Measurements from ENCODE around the gene CENPX.

The CENPX gene

GRCh38 chr17:82000803-82001570 is 21.7 kb downstream of the CENPX start:
- H3K4me1 Mint-ChIP-seq, result peaks cover 31% of the 10 kb centered on the region
- H3K36me3 Mint-ChIP-seq (ENCODE audit: low read depth), result peaks cover 5% of the 10 kb centered on the region
- H3K9me3 Mint-ChIP-seq, result no peaks in the 10 kb centered on the region
- peak overlapping the region in 2 of 3 experiments; percentile 77 to 97 for H3K27ac Mint-ChIP-seq
- no peaks in the 10 kb centered on the region for H3K27me3 Mint-ChIP-seq (ENCODE audit: low read depth)
- H3K4me3 Mint-ChIP-seq, result no peak overlapping the region
- TF ChIP-seq, protein P1, sequence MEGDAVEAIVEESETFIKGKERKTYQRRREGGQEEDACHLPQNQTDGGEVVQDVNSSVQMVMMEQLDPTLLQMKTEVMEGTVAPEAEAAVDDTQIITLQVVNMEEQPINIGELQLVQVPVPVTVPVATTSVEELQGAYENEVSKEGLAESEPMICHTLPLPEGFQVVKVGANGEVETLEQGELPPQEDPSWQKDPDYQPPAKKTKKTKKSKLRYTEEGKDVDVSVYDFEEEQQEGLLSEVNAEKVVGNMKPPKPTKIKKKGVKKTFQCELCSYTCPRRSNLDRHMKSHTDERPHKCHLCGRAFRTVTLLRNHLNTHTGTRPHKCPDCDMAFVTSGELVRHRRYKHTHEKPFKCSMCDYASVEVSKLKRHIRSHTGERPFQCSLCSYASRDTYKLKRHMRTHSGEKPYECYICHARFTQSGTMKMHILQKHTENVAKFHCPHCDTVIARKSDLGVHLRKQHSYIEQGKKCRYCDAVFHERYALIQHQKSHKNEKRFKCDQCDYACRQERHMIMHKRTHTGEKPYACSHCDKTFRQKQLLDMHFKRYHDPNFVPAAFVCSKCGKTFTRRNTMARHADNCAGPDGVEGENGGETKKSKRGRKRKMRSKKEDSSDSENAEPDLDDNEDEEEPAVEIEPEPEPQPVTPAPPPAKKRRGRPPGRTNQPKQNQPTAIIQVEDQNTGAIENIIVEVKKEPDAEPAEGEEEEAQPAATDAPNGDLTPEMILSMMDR (IDR thresholded peaks at IDR 0.05; ENCODE audit: unreplicated experiment in 3 of 3), result no peak

GRCh38 chr17:81999976-82000802 is 22.5 kb downstream of the CENPX start:
- TF ChIP-seq, protein P1 (IDR thresholded peaks at IDR 0.05; ENCODE audit: unreplicated experiment in 3 of 3), result peak in 1 of 3 experiments; percentile 6
- Mint-ChIP-seq H3K27ac (peak overlapping the region; percentile 28 to 97 (median 77)), H3K4me1 (peaks cover 28% of the 10 kb centered on the region), H3K27me3 (ENCODE audit: low read depth) (no peaks in the 10 kb centered on the region), H3K36me3 (ENCODE audit: low read depth) (peaks cover 5% of the 10 kb centered on the region), H3K9me3 (no peaks in the 10 kb centered on the region), H3K4me3 (peak overlapping the region in 1 of 3 experiments; percentile 71)

- H3K27me3 Mint-ChIP-seq (ENCODE audit: low read depth), result no peaks in the 10 kb centered on the region
- H3K4me1 Mint-ChIP-seq, result peaks cover 28% of the 10 kb centered on the region
- H3K4me3 Mint-ChIP-seq, result no peak overlapping the region
- peaks cover 5% of the 10 kb centered on the region for H3K36me3 Mint-ChIP-seq (ENCODE audit: low read depth)
- H3K27ac Mint-ChIP-seq, result peak overlapping the region; percentile 28 to 77 (median 57)
- no peaks in the 10 kb centered on the region for H3K9me3 Mint-ChIP-seq
- TF ChIP-seq, protein P1 (IDR thresholded peaks at IDR 0.05; ENCODE audit: unreplicated experiment in 3 of 3), result no peak
These were observed 23.1 kb downstream of the CENPX start for GRCh38 chr17:81999587-81999975.

DNA sequence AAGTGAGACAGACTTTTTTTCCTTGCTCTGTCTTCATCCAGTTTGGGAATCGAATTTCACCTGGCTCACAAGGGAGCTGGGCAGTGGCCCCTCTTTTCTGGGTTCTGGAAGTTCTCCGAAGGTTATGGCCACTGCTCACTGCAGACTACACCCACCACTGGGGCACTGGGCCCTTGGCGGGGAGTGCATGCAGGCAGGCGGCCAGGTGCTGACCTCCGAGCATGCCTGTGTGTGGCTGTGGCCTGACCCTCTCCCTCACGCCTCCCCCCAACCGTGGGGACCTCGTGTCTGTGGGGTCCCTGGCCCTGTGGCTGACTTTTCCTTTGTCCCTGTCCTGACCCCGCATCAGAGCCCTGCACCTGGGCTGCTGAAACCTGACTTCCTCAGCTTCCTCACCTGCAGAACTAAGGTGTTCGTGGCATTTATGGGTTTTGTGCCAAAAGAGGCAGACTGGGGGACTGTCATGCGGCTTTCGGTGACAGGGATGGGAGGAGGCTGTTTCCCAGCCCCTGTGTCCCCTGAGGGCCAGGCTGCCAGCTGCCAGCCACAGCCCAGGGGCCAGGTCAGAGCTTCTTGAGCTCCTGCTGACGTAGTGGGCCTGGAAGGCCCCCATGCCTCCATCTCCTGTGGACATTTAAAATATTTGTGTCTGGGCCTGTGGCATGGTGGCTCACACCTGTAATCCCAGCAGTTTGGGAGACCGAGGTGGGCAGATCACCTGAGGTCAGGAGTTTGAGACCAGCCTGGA is 23.8 kb downstream of the CENPX start:
- Mint-ChIP-seq H3K27ac (peak overlapping the region in 2 of 3 experiments; percentile 74 to 88), H3K9me3 (no peaks in the 10 kb centered on the region), H3K4me3 (no peak overlapping the region), H3K36me3 (ENCODE audit: low read depth) (peaks cover 5% of the 10 kb centered on the region), H3K27me3 (ENCODE audit: low read depth) (no peaks in the 10 kb centered on the region), H3K4me1 (peaks cover 29% of the 10 kb centered on the region)
- TF ChIP-seq, protein P1 (IDR thresholded peaks at IDR 0.05; ENCODE audit: unreplicated experiment in 3 of 3), result no peak

DNA sequence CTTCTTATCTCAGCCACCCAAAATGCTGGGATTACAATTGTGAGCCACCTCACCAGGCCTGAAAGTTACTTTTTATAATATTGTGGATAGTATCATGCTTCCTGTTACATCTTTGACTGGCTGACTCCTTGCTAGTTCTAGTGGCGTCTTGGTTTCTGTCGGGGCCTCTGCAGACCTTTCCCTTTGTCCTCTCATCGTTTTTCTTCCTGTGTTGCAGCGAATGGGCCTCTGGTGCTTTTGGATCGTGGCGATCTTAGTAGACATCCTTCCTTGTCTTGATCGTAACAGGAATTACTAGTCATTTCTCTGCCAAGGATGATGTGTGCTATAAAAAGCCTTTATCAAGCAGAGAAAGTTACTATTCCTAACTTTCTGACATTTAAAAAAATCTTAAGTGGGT is 24.5 kb downstream of the CENPX start:
- Mint-ChIP-seq H3K36me3 (ENCODE audit: low read depth) (peaks cover 5% of the 10 kb centered on the region), H3K27ac (peak overlapping the region; percentile 59 to 88 (median 74)), H3K9me3 (no peaks in the 10 kb centered on the region), H3K27me3 (ENCODE audit: low read depth) (no peaks in the 10 kb centered on the region), H3K4me3 (no peak overlapping the region), H3K4me1 (peaks cover 28% of the 10 kb centered on the region)
- TF ChIP-seq, protein P1 (IDR thresholded peaks at IDR 0.05; ENCODE audit: unreplicated experiment in 3 of 3), result no peak

Data from nephron (organoid).